HG03095 (cell line): ENCODE results near the gene SCRG1.
A peak's percentile ranks its signal among the peaks of the same experiment; 100 is the strongest.

ENCODE experiments used
- ATAC-seq: cut with Tn5 transposase; IDR thresholded peaks from one replicate; pipeline ENCODE4 v1.9.1; 2021; ENCODE audit warnings: moderate library complexity; ENCODE audit not compliant: unreplicated experiment

The SCRG1 gene

DNA sequence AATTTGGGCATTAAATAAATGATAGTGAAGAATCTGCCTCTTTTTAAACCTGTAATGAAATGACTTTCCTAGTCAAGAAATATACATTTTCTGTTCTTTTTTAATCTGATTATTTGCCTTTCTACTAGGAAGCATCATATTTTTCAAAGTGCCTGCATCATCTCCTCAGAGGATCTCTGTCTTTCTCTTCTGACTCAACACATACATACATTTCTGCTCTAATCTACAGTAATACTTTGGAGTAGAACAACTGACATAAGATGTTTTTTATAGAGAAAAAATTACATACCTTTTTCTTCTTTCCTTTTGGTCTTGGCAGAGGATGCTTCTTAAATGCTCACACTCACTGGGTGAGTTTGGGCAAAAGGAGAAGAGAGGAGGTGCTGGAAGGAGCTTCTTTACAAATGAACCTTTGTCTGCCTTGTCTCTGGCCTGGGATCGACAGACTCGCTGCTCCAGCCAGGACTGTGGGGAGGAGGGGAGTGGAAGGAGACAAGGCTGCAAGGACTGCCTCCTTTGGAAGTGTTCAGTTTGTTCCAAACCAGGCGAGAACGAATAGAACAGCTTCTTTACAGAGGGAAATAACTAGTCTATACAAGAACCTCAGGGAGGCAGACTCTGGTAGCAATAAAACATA lies at the start of gene SCRG1:
Gene SCRG1, minus strand, starts transcription at position 338 of the 637 bp plus-strand sequence. CDS start 7,702 bp downstream, outside the sequence.
- ATAC-seq, result no peak

DNA sequence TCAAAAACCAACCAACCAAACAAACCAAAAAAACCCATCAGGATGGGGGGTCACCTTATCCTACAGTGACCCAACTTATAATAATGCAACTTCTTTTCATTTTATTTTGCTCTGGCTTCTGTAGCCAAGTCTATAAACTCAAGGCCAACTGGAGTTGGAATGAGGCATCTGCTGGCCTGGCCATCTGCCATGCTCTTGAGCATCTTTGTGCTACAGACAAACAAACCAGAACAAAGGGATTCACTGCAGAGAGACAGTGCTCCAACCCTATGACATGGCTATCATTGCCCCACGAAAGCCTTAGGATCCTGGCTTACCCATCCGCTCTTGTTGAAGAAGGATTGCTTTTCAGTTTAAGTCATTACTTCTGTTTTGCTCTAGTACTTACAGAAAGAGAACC lies 49.2 kb upstream of the SCRG1 start:
- no peak for ATAC-seq

GRCh38 chr4:173446416-173446815 lies 47.5 kb upstream of the SCRG1 start:
- peak; percentile 88 for ATAC-seq

DNA sequence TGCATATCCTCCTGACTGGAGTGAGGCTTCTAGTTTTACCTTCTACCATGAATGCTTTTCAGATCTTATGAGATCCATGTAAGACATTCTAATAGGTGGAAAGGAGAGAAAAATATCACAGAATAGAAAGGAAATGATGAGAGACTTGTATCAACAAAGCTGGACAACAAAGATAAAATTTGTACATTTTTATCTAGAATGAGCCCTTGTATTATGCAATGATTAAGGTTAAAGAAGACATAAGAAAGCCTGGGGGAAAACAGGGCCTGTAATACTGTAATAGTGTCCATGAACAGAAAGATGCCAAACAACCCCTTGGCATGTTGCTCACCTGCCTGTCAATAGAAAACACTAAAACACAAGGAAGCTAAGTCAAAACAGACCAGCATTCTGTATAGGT lies 44.2 kb upstream of the SCRG1 start:
- ATAC-seq, result no peak

- ATAC-seq, result no peak
Observed at GRCh38 chr4:173442223-173442932, 43.5 kb upstream of the SCRG1 start.

DNA sequence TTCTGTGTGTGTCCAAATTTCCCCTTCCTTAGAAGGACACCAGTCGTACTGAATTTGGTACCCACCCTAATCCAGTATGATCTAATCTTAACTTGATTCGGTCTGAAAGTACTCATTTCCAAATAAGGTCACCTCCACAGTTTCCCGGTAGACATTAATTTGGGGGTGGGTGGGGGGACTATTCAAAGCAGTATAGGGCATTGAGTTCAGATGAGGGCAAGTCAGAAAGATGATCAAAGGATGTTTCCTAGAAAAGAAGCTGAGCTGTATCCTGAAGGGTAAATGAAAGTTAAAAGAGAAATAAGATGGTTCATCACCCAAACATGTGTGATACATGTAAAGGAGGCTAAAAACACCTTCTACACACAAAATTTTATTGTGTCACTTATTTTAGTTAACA lies 42.0 kb upstream of the SCRG1 start:
- no peak for ATAC-seq

GRCh38 chr4:173436771-173437265 lies 37.9 kb upstream of the SCRG1 start:
- ATAC-seq, result no peak

GRCh38 chr4:173436149-173436579 lies 37.2 kb upstream of the SCRG1 start:
- ATAC-seq, result no peak

DNA sequence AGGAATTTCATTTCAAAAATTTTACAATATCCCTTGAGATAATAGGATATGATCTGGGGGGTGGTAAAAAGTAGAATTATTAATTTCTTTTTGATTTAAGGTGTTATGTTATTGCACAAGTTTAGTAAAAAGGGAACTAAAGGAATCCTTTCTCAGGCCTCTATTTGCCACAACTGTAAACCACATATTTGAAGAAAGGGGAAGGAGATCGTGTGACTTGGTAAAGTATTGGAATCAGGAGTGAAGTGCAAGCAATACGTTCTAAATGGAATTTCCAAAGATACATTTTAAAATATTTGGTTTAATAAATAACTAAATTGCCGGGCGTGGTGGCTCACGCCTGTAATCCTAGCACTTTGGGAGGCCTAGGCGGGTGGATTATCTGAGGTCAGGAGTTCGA lies 35.3 kb upstream of the SCRG1 start:
- no peak for ATAC-seq

DNA sequence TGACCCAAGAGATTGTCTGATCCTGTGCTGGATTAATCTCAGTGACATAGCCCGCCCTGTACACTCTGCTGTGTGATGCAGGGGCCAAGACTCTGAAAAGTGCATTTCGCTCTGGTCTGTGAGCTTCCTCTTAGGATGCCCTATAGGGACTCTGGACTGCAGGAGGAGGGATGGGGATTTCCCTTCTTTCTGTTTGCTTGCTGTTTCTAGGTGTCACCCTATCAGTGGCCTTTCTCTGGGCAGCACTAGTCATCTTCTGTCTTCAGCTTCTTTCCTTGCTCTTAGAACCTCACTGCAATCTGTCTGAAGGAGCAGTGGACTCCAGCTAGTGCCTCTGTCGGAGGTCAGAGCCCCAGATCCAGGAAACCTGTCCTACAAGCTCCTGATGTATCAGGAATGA lies 34.5 kb upstream of the SCRG1 start:
- no peak for ATAC-seq

- ATAC-seq, result no peak
Observed at GRCh38 chr4:173432430-173432829, 33.5 kb upstream of the SCRG1 start.

DNA sequence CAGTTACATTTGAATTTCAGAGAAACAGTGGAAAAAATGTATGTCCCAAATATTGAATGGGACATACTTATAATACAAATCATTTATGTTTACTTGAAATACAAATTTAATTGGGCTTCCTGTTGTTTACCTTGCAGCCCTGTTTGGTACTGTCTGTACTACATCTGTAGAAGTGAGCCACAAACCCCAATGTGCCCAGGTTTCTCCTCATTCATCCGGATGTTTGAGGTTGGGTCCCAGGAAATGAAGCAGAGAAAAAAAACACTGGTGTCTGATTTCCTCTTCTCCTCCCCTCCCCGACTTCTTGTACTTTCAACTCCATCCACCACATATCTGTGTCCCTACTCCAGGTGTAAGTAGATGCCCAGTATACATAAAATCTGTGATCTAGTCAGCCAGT lies 27.1 kb upstream of the SCRG1 start:
- no peak for ATAC-seq

GRCh38 chr4:173424899-173425805 lies 26.2 kb upstream of the SCRG1 start:
- no peak for ATAC-seq

- ATAC-seq, result no peak
Observed at GRCh38 chr4:173420801-173421200, 21.9 kb upstream of the SCRG1 start.

- ATAC-seq, result no peak
Observed at GRCh38 chr4:173420324-173420752, 21.4 kb upstream of the SCRG1 start.

DNA sequence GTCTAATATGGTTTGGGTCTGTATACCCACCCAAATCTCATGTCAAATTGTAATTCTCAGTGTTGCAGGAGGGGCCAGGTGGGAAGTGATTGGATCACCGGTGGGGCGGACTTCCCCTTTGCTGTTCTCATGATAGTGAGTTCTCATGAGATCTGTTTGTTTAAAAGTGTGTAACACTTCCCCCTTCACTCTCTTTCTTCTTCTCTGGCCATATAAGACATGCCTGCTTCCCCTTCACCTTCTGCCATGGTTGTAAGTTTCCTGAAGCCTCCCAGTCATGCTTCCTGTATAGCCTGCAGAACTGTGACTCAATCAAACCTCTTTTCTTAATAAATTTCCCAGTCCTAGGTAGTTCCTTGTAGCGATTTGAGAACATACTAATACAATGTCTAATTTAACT lies 19.7 kb upstream of the SCRG1 start:
- ATAC-seq, result no peak

GRCh38 chr4:173417833-173418232 lies 18.9 kb upstream of the SCRG1 start:
- no peak for ATAC-seq

DNA sequence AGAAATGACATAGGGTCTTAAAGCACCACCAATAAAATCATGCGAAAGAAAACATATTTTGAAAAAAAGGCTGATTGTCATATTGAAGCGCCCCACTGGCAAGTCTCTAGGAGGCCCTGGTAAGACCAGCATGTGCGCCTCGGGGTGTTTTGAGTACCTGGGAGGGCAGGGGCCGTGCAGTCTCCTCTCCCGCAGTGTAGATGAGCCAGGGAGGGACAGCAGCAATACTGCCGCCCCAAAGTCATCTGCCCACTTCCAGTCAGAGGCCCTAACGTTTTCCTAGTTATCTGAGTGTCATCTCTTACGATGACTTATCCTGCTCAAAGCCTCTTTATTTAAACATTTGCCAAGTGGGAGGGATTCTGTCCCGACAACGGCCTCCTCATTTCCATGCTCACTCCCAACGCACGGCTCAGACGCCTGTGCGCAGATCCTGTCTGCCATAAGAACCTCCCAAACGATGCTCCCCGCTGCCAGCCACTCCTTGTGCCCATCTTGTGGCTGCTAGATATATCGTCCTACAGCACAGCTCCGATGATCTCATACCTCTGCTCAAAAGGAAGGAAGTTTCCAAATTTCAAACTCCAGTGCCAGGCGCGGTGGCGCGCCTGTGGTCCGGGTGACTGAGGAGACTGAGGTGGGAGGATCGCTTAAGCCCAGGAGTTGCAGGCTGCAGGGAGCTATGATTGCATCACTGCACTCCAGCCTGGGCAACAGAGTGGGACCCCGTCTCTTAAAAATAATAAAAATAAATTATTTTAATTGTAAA lies 17.2 kb upstream of the SCRG1 start:
- no peak for ATAC-seq

GRCh38 chr4:173415092-173415491 lies 16.2 kb upstream of the SCRG1 start:
- ATAC-seq, result no peak

DNA sequence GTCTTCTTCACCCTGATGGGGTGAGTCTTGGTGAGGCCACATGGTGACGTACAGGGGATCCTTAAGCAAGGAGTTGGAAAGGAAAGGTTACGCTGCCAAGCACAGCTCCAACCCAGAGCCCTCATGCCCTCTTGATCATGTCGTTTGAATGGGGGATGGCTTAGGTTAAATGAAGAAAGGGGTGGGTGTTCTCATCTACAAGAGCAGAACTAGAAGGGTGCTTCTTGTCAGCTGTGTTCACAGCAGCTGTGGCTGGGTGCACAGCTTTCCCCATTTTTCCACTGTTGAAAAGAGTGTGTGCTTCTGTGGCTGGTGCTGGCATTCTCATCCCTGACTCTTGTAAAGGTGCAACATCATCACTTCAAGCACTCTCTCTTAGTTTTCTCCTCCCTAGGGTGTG lies 15.5 kb upstream of the SCRG1 start:
- no peak for ATAC-seq

GRCh38 chr4:173413036-173413435 lies 14.1 kb upstream of the SCRG1 start:
- no peak for ATAC-seq
